GM21723 (cell line): ENCODE measurements around the gene ABCA3.
"Not testable (repeated sequence)": the region's sequence is repeated elsewhere in the genome, so short reads cannot be mapped to it uniquely, and the experiment has no call there.

ENCODE experiments used
- ATAC-seq: cut with Tn5 transposase; IDR thresholded peaks from one replicate; pipeline ENCODE4 v1.9.1; 2021; ENCODE audit warnings: mild to moderate bottlenecking, moderate library complexity; ENCODE audit not compliant: unreplicated experiment

The ABCA3 gene

DNA sequence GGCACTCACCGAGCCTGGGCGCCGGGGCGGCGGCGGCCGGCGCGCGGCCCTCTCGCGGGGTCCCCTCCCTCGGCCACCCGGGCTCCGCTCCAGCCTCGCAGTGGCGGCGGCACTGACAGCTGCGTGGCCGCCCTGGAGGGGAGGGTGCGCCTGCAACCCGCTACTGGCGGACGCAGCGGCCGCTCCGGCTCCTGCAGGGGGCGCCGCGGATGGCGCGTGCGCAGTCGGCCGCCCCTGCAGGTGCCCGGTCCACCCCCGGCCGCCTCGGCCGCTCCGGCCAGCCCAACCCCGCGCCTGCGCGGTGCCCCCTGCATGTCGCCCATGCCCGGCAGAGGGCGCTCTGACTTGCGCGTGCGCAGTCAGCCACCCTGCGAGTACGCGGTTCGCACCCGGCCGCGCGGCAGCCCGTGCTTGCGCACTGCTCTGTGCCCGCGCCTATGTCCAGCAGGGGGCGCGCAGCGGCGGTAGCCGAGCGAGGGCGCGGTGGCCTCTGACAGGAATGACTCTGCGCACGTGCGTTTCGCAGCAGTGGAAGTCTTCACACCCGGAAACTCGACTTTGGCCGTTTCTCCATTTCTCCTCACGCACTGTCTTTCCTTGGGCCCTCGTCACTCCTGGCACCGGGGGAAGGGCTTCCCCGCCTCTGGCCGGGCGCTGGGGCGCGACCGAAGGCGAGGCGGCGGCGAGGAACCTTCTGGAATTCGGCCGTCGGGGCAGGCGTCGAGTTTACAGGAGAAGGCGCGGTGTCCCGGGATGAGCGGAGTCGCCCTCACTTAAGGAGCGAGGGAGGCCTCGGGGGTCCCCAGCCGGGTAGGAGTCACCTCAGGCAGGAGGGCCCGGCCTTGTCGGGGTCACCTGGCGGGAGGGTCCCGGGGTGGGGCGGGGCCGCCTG, at the start of gene ABCA3:
ABCA3 (minus strand) TSS at position 165 of the 892 bp plus-strand sequence. CDS start 14,262 bp downstream, outside the sequence.
- ATAC-seq: peak; percentile 73

DNA sequence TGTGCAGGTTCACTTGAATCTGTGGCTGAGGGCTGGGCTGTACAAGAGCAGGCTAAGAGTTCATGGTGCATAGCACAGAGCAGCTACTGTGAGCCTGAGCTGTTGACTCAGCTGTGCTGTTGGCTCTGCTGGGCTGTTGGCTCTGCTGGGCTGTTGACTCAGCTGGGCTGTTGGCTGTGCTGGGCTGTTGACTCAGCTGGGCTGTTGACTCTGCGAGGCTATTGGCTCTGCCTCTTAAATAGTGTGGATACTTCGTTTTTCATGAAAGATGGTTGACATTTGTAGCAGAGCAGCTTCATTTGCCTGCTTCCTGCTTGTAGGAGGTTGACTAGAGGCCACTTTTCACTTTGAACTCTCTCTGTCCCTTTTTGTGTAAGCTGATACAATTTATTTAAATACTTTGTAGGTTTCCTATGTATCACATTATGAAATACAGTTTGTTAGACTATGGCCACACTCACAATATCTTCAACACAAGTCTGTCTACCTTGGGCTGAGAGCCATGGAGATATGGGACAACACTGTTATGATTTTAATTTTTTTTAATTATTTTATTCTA, 48.4 kb upstream of the ABCA3 start:
- ATAC-seq: no peak

GRCh38 chr16:2388139-2388874, 47.8 kb upstream of the ABCA3 start:
- no peak for ATAC-seq

DNA sequence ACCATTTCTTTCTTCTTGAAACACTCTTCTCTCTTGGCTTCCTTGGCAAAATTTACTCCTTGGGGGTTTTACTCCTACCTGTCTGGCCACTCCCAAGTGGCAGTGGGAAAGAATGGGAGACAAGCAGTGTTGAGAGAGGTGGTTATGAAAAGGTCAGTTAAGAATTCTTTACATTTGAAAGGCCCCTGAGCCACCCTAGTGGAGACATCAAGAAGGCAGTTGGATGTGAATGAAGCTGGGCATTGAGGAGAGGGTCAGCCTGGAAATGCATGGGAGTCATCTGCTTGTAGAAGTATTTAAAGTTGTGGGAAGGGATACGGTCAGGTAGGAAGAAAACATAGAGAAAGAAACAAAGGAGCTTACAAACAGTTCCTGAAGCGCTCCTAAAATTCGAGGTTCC, 46.5 kb upstream of the ABCA3 start:
- no peak for ATAC-seq

DNA sequence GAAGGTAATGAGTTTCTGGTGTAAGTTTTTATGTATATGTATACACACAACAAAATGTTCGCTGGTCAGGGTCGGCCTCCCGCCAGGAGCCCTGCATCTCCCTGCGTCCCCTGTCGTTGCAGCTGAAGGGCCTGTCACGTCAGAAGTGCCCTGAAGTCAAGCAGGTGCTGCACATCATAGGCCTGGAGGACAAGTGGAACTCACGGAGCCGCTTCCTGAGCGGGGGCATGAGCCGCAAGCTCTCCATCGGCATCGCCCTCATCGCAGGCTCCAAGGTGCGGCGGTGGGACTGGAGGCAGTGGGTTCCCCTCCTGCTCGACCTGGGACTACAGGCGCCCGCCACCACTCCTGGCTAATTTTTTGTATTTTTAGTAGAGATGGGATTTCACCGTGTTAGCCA, 45.5 kb upstream of the ABCA3 start:
- ATAC-seq: not testable (repeated sequence)

DNA sequence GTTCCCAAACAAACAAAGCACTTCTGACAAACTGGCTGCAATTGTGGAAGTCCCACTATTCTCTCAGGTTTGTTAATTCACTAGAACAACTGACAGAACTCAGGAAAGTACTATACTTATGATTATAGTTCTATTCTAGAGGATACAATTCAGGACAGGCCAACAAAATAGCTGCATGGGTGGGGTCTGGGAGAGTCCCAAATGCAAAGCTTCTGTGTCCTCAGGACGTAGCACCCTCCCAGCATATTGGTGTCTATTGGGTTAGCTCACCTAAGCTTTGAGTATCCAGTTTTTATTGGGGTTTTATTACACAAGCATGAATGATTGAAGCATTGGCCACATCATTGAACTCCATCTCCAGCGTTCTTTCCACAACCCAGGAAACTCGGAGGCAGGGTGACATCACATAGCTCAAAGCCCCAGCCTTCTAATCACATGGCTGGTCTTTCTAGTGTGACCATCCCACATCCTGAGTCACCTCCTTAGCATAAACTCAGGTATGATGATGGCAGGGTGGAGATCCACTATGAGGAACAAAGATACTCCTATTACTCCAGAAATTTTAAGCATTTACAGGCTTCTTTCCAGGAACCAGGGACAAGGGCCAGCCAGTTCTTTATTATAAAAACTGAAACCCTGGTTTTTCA, 44.8 kb upstream of the ABCA3 start:
- ATAC-seq: no peak

DNA sequence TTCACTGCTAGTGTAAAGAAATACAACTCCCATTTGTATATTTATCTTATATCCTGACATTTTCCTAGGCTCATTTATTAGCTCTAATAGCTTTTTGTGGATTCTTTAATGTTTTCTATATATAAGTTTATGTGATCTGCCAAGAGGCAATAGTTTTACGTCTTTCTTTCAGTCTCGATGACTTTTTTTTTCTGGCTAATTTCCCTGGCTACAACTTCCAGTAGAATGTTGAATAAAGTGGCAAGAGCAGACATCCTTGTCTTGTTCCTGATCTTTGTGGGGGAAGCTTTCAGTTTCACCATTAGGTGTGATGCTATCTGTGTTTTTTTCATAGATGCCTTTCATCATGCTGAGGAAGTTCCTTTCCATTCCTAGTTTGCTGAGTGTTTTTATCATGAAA, 43.9 kb upstream of the ABCA3 start:
- ATAC-seq: no peak

DNA sequence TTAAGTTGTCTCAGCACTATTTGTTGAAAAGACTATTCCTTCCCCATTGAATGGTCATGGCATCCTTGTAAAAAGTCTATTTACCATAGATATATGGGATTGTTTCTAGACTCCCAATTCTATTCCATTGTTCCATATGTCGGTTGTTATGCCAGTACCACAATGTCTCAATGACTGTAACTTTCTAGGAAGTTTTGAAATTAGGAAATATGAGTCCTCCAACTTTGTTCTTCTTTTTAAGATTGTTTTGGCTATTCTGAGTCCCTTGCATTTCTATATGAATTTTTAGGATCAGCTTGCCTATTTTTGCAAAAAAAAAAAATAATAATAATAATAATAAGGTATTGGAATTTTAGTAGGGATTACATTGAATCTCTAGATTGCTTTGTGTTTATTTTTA, 43.0 kb upstream of the ABCA3 start:
- ATAC-seq: no peak

DNA sequence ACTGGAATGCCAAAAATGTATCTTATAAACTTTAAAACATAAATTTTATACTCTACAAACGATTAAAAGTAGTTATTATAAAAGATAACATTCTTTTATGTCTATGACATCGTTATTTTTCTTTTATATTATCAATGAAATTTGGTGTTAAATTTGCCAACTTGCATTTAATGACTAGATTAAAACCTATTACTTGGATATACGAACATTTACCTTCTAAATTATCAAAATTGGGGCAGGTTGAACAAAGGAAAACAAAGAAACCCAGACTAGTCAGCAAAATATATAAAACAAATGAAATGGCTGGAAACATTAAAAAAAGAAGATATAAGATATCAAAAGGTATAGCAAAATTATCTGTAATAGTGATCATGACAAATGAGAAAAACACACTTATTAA, 34.1 kb upstream of the ABCA3 start:
- no peak for ATAC-seq

GRCh38 chr16:2373176-2373575, 32.6 kb upstream of the ABCA3 start:
- ATAC-seq: no peak

DNA sequence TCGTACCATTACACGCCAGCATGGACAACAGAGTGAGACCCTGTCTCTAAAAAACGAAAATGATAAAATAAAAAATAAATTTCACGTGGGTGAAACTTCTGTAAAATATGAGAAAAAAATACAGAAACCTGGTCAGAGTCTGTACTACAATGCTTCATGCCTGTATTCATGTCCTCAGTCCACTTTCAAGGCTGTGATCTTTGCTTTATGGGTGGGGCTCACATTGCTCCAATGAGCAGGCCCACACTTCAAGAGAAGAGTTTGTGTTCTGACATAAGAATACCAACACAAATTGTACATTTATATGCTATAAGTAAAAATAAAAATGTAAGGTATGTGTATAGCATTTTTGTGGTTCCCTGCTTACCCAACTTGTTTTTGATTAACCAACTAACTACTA, 32.2 kb upstream of the ABCA3 start:
- ATAC-seq: no peak

- no peak for ATAC-seq
These were observed 30.9 kb upstream of the ABCA3 start for GRCh38 chr16:2371421-2371820.

DNA sequence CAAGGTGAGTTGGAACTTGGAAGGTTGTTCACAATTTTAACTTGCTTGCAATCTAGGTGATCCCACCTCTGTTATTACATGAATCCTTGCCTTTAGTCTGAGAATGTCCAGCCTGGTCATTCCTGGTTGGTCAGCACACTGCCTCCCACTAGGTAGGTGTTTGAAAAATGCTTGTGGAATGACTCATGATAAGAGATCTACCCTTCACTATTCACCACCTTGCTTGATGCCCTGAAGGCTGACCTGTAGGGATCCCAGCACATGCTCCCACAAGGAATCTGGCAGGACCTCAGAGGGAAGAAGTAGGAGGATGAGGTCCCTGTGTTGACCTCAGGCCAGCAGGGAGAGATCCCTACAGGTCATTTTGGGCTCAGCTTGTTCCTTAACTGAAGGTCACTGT, 30.2 kb upstream of the ABCA3 start:
- no peak for ATAC-seq

GRCh38 chr16:2366660-2367309, 26.3 kb upstream of the ABCA3 start:
- ATAC-seq: no peak

GRCh38 chr16:2365397-2366294, 25.1 kb upstream of the ABCA3 start:
- no peak for ATAC-seq

DNA sequence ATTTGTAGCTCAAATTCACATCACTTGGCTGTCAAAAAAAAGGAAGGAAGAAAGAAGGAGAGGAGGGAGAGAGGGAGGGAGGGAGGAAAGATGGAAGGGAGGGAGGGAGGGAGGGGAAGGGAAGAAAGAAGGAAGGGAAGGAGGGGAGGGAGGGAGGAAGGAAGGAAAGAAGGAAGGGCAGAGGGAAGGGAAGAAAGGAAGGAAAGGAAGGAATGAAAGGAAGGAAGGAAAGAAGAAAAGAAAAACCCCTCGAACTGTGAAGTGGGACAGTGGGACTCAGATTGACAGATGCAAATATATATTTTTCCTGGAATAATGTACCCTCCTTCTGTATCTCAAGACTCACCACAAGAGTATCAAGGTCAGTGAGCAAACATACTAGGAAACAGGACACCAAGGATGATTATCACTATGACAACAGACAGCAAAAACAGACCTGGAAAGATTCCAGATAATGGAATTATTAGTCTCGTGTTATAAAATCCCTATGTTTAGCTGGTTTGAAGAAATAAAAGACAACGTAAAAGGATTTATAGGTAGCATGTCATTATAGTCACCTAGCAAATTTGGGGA, 24.2 kb upstream of the ABCA3 start:
- no peak for ATAC-seq

- no peak for ATAC-seq
These were observed 21.7 kb upstream of the ABCA3 start for GRCh38 chr16:2362218-2362617.

- no peak for ATAC-seq
These were observed 20.6 kb upstream of the ABCA3 start for GRCh38 chr16:2361129-2361528.

DNA sequence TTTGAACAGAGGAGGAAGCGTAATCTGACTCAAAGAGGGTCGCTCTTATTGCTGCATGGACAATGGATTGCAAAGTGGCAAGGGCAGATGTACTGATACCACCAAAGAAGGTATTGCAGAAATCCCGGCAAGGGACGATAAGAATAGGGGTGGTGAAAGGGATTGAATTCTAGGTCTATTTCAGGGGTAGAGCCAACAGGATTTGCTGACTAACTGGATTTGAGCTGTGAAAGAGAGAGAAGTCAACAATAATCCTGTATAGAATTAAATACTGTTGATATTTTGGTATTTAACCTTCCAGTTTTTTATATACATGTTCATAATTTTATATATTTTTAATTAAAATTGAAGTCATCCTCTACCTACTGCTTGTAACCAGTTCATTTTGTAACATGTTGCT, 19.4 kb upstream of the ABCA3 start:
- no peak for ATAC-seq
